GM12891 (cell line): ENCODE measurements around the gene ACSL1.

Experiments used
- POLR2A ChIP-seq: IDR thresholded peaks from 2 replicates; pipeline ENCODE4 v1.6.1; 2011; ENCODE audit warnings: low read depth, low read length, control low read depth
- POLR2AphosphoS5 ChIP-seq: IDR thresholded peaks from 2 replicates; pipeline ENCODE4 v1.6.1; 2011; ENCODE audit warnings: low read depth, low read length, control low read depth
- TAF1 ChIP-seq: IDR thresholded peaks from 2 replicates; pipeline ENCODE4 v1.6.1; 2011; ENCODE audit warnings: low read depth, low read length, control low read depth

DNA sequence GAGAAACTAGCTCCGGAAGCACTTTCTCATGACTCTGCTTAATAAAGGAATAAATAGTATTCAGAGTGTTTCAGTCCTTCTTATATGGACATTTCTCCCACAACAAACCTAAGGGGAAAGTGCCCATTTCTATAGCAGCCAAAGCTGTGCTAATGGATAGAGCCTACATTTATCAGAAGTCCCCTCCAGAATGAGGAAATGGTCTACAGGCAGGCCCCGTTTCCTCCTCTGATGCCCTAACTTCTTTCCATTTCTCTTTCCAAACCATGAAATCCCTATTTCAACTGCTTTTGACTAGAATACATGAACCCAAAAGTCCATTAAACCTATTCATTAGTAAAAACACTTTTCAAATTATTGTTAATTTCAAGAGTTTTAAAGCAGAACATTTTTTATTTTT is 4.5 kb downstream of the ACSL1 start:
- TF ChIP-seq TAF1 (no peak), POLR2AphosphoS5 (no peak), POLR2A (no peak)
